ENCODE data around the gene PNLIPRP2. TPM values are rescaled to one million over a fixed set of nuclear protein-coding genes. Genes with fewer than 3 reads are reported as not detected.

Gene PNLIPRP2
- total and polyA plus RNA-seq, 2 of the 8 experiments (the other 6 are each of a cell fraction or from before 2014, with no cell fraction given): 0.11 TPM; not detected in 1

DNA sequence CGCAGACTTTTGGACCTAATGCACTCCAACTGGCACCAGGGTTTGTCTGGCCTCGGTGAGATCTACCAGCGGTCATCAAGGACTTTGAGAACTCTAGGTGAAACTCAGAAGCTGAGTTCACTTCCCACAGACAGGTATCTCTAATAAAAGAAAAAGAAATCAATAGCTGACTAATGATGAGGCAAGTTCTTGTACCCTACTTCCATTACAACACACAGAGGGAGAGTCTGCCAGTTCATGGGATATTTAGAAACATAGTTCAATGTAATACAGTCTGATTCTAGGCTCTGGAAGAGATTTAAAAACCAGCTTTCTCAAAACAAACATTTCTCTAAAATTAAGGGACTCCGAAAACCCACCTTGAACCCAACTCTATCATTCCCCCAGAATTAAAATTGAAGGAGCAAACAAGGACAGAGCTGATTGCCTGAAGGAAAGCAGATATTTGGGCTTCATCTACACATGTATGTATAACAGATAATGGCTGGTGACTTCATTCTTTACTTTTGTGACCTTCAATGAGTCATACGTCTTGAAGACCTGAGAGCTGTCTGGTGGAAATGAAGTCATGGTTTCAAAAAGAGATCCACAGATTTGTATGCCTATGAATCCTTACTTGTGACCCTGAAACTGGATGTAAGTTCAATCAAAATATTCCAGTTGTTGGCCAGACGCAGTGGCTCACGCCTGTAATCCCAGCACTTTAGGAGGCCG lies 32.7 kb upstream of the PNLIPRP2 start:
- no peaks in the 10 kb centered on the region for H3K79me2 ChIP-seq (ENCODE audit: control insufficient read depth in 1 of 2, insufficient read depth in 2 of 2, low read length in 2 of 2)
- DNase-seq (ENCODE audit: low read depth in 1 of 2, low spot score in 2 of 2) (no peak), FAIRE-seq (no peak)
- H3K14ac ChIP-seq (ENCODE audit: insufficient read length): no peak overlapping the region
- no peak overlapping the region for H3K18ac ChIP-seq (ENCODE audit: extremely low read depth, low read length)
- WGBS, 2 experiments (ENCODE audit: extremely low coverage in 1 of 2, insufficient coverage in 1 of 2, insufficient read length in 1 of 2, insufficient replicate concordance in 2 of 2, low coverage in 1 of 2, low lambda C conversion rate in 2 of 2, missing lambda C conversion rate in 1 of 2): 96% methylated on average over 8 of the region's 8 CpGs; no CpG with 5 or more reads in 1 of the 2 experiments
- no peaks in the 10 kb centered on the region for H3K36me3 ChIP-seq (ENCODE audit: control insufficient read depth in 2 of 4, insufficient read depth in 4 of 4, low read length in 3 of 4)
- H3K27me3 ChIP-seq (replicated peaks in 1 of 4; ENCODE audit: control insufficient read depth in 3 of 4, extremely low read depth in 1 of 4, insufficient read depth in 3 of 4, low read length in 3 of 4): no peaks in the 10 kb centered on the region
- no peak overlapping the region for H3K27ac ChIP-seq (ENCODE audit: low read depth, low read length)
- no peak overlapping the region for H4K5ac ChIP-seq (ENCODE audit: insufficient read length, low read depth, low read length)
- H4K20me1 ChIP-seq (replicated peaks in 1 of 2; ENCODE audit: control insufficient read depth in 1 of 2, insufficient read depth in 2 of 2, low read length in 2 of 2): no peaks in the 10 kb centered on the region
- H4K8ac ChIP-seq (ENCODE audit: extremely low read depth, insufficient read depth, low read length): no peak overlapping the region
- H2AK5ac ChIP-seq (ENCODE audit: low read depth, low read length): no peak overlapping the region
- no peaks in the 10 kb centered on the region for H3K4me1 ChIP-seq (replicated peaks in 1 of 4; ENCODE audit: control insufficient read depth in 3 of 4, insufficient read depth in 4 of 4, low read length in 3 of 4)
- H2BK15ac ChIP-seq (ENCODE audit: low read length): no peak overlapping the region
- H2BK120ac ChIP-seq (replicated peaks; ENCODE audit: low read depth, low read length): no peak overlapping the region
- POLR2A ChIA-PET (ENCODE audit: partially characterized antibody): no interaction called here
- H3K4ac ChIP-seq (replicated peaks; ENCODE audit: insufficient read length, low read depth, low read length): no peak overlapping the region
- H3K9ac ChIP-seq (replicated peaks in 1 of 4; ENCODE audit: extremely low read depth in 1 of 4, low read depth in 3 of 4, low read length in 3 of 4): no peak overlapping the region
- no peaks in the 10 kb centered on the region for H3K79me1 ChIP-seq (ENCODE audit: low read depth, low read length)
- H3K23me2 ChIP-seq (ENCODE audit: low read depth, low read length): no peaks in the 10 kb centered on the region
- H3K23ac ChIP-seq (ENCODE audit: insufficient read length): no peak overlapping the region
- no peak overlapping the region for H2BK12ac ChIP-seq (ENCODE audit: low read depth, low read length)
- CTCF ChIA-PET (ENCODE audit: partially characterized antibody): interaction anchor here (1.5 kb wide), 1 partner anchor 39 kb away, joined by 7 read pairs; no protein-coding TSS in a partner anchor
- H2BK20ac ChIP-seq (ENCODE audit: low read length): no peak overlapping the region
- no peak overlapping the region for H2BK5ac ChIP-seq (ENCODE audit: low read depth, low read length)
- H3K4me2 ChIP-seq (ENCODE audit: insufficient read depth in 1 of 2, low read depth in 2 of 2, low read length in 2 of 2): no peak overlapping the region
- no peak overlapping the region for H4K91ac ChIP-seq (replicated peaks; ENCODE audit: insufficient read length, low read length)
- no peak overlapping the region for H2AFZ ChIP-seq (ENCODE audit: low read length)
- no peak overlapping the region for H3K56ac ChIP-seq (replicated peaks; ENCODE audit: insufficient read length, low read depth, low read length)
- no peak overlapping the region for H3K4me3 ChIP-seq (ENCODE audit: extremely low read depth in 1 of 4, insufficient read depth in 2 of 4, low read depth in 3 of 4, low read length in 4 of 4)
- H3K9me3 ChIP-seq (ENCODE audit: insufficient read depth in 2 of 2, low read depth in 1 of 2, low read length in 1 of 2): 0 out of 4 replicates have a peak, but pooled peaks cover 0 to 2% of the 10 kb centered on the region in 2 experiments
- TF ChIP-seq TBP (IDR thresholded peaks at IDR 0.05; ENCODE audit: low read depth, low read length): no peak
- TF ChIP-seq GTF2F1 (IDR thresholded peaks at IDR 0.05; ENCODE audit: borderline replicate concordance, low read depth, low read length): no peak
- TF ChIP-seq NANOG (IDR thresholded peaks at IDR 0.05; ENCODE audit: insufficient read depth, low read depth, low read length, poor library complexity, severe bottlenecking): no peak
- no peak for TF ChIP-seq RAD21 (IDR thresholded peaks at IDR 0.05 in 1 of 2, conservative IDR thresholded peaks at IDR 0.05 in 1 of 2; ENCODE audit: low read depth in 2 of 2, low read length in 2 of 2)
- no peak for TF ChIP-seq CHD1 (IDR thresholded peaks at IDR 0.05; ENCODE audit: low read depth, low read length)
- TF ChIP-seq PHF8 (conservative IDR thresholded peaks at IDR 0.05; ENCODE audit: low read depth, low read length): no peak
- no peak for TF ChIP-seq RFX5 (IDR thresholded peaks at IDR 0.05; ENCODE audit: borderline replicate concordance, low read depth, low read length)
- TF ChIP-seq NRF1 (IDR thresholded peaks at IDR 0.05; ENCODE audit: low read depth, low read length): no peak
- TF ChIP-seq GABPA (IDR thresholded peaks at IDR 0.05; ENCODE audit: borderline replicate concordance, insufficient read depth, low read length): no peak
- TF ChIP-seq TCF12 (IDR thresholded peaks at IDR 0.05; ENCODE audit: low read depth, low read length): no peak
- TF ChIP-seq MAFK (IDR thresholded peaks at IDR 0.05; ENCODE audit: low read depth, low read length): no peak
- no peak for TF ChIP-seq ASH2L (IDR thresholded peaks at IDR 0.05; ENCODE audit: low read length)
